ES-I3 (cell line): Measurements from ENCODE around the gene LYZ.
A peak's percentile ranks its signal among the peaks of the same experiment; 100 is the strongest.
"Not testable (repeated sequence)": the region's sequence is repeated elsewhere in the genome, so short reads cannot be mapped to it uniquely, and the experiment has no call there.

Experiments used
- H3K36me3 ChIP-seq: 2 replicates; pipeline ENCODE4 v1.6.1; 2013; ENCODE audit warnings: mild to moderate bottlenecking, low read length, control low read depth, moderate library complexity; ENCODE audit not compliant: insufficient read depth
- H3K4me1 ChIP-seq: 2 replicates; pipeline ENCODE4 v1.6.1; 2013; ENCODE audit warnings: mild to moderate bottlenecking, control low read depth, low read length; ENCODE audit not compliant: insufficient read depth
- H3K9ac ChIP-seq: 2 replicates; pipeline ENCODE4 v1.6.1; 2013; ENCODE audit warnings: low read depth, mild to moderate bottlenecking, low read length, moderate library complexity
- H3K9me3 ChIP-seq: 2 replicates; pipeline ENCODE4 v1.6.1; 2013; ENCODE audit warnings: mild to moderate bottlenecking, low read length, moderate library complexity; ENCODE audit not compliant: control insufficient read depth, insufficient read depth

LYZ gene

GRCh38 chr12:69348162-69348938, at the start of gene LYZ:
Gene LYZ, plus strand, starts transcription at chr12:69348381. Its CDS starts 28 bp downstream, at chr12:69348409.
- H3K36me3 ChIP-seq, result no peaks in the 10 kb centered on the region
- no peaks in the 10 kb centered on the region for H3K9me3 ChIP-seq
- H3K9ac ChIP-seq, result no peak within 1 kb of the TSS
- no peaks in the 10 kb centered on the region for H3K4me1 ChIP-seq

DNA sequence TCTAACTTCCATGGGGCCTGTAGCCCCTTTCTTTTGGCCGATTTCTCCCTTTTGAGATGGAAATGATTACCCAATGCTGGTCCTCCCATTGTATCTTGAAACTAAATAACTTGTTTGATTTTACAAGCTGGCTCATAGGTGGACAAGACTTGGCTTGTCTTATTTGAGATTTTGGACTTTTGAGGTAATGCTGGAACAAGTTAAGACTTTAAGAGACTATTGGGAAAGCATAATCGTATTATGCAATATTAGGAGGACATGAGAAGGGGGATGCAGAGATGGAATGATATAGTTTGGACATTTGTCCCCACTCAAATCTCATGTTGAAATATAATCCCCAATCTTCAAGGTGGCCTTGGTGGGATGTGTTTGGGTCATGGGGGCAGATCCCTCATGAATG, 49.2 kb upstream of the LYZ start:
- Histone ChIP-seq H3K9ac (no peak overlapping the region), H3K4me1 (no peaks in the 10 kb centered on the region), H3K9me3 (0 out of 2 replicates have a peak, but pooled peaks cover under 1% of the 10 kb centered on the region), H3K36me3 (no peaks in the 10 kb centered on the region)

DNA sequence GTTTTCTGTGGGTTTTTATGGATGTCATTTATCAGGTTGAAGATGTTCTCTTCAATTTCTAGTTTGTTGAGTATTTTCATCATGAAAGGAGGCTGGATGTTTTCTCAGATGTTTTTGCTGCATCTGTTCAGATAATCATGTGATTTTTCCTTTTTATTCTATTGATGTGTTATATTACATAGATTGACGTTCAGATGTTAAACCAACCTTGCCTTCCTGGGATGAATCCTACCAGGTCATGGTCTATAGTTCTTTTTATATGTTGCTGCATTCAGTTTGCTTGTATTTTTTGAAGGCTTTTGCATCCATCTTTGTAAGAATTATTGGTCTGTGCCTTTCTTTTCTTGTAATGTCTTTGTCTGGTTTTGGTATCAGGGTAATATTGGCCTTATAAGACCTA, 43.9 kb upstream of the LYZ start:
- Histone ChIP-seq H3K9me3 (peaks cover 6% of the 10 kb centered on the region; the same call in 1 of the 2 replicates), H3K4me1 (no peaks in the 10 kb centered on the region), H3K9ac (no peak overlapping the region), H3K36me3 (no peaks in the 10 kb centered on the region)

DNA sequence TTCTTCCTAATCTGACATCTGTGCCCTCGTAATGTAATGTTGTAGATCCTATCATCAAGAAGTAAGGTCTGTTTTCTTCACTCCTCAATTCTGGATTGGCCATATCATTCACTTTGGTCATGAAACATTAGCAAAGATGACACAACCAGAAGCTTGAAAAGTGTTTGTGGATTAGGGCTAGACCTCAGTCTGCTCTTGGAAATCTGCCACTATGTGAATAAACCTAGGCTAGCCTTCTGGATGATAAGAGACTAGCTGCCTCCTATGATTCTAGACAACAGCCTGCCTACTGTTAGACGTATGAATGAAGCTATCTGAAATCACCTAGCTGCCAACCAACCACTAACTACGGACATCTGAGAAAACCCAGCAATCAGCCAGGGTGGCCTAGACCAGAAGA, 38.7 kb upstream of the LYZ start:
- Histone ChIP-seq H3K9ac (no peak overlapping the region), H3K4me1 (no peaks in the 10 kb centered on the region), H3K36me3 (no peaks in the 10 kb centered on the region), H3K9me3 (peaks cover under 1% of the 10 kb centered on the region; the same call in 1 of the 2 replicates)

GRCh38 chr12:69313209-69313608, 35.0 kb upstream of the LYZ start:
- no peaks in the 10 kb centered on the region for H3K4me1 ChIP-seq
- H3K9ac ChIP-seq, result no peak overlapping the region
- no peaks in the 10 kb centered on the region for H3K36me3 ChIP-seq
- H3K9me3 ChIP-seq, result 0 out of 2 replicates have a peak, but pooled peaks cover 3% of the 10 kb centered on the region

DNA sequence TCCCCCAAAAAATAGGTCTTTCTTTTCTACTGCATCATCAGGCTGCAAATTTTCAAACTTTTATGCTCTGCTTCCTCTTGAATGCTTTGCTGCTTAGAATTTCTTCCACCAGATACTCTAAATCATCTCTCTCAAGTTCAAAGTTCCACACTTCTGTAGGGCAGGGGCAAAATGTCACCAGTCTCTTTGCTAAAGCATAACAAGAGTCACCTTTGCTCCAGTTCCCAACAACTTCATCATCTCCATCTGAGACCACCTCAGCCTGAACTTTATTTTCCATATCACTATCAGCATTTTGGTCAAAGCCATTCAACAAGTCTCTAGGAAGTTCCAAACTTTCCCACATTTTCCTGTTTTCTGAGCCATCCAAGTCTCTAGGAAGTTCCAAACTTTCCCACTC, 31.4 kb upstream of the LYZ start:
- H3K4me1 ChIP-seq, H3K9ac ChIP-seq, H3K36me3 ChIP-seq, H3K9me3 ChIP-seq: not testable (repeated sequence)

- not testable (repeated sequence) for H3K9ac ChIP-seq, H3K4me1 ChIP-seq, H3K9me3 ChIP-seq, H3K36me3 ChIP-seq
Measured at GRCh38 chr12:69317233-69317632, 30.9 kb upstream of the LYZ start.

DNA sequence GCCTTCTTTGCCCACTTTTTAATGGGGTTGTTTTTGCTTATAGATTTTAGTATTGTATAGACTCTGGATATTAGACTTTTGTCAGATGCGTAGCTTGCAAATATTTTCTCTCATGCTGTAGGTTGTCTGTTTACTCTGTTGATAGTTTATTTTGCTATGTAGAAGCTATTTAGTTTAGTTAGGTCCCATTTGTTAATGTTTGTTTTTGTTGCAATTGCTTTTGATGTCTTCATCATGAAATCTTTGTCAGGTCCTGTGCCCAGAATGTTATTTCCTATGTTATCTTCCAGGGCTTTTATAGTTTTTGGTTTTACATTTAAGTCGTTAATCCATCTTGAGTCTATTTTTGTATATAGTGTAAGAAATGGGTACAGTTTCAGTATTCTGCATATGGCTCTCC, 30.0 kb upstream of the LYZ start:
- H3K36me3 ChIP-seq, result no peaks in the 10 kb centered on the region
- H3K9ac ChIP-seq, result no peak overlapping the region
- H3K4me1 ChIP-seq, result peaks cover 4% of the 10 kb centered on the region; the same call in 1 of the 2 replicates
- H3K9me3 ChIP-seq, result 0 out of 2 replicates have a peak, but pooled peaks cover 6% of the 10 kb centered on the region

GRCh38 chr12:69321351-69321750, 26.8 kb upstream of the LYZ start:
- H3K9ac ChIP-seq, result no peak overlapping the region
- no peaks in the 10 kb centered on the region for H3K36me3 ChIP-seq
- 0 out of 2 replicates have a peak, but pooled peaks cover 6% of the 10 kb centered on the region for H3K9me3 ChIP-seq

GRCh38 chr12:69324797-69325466, 23.2 kb upstream of the LYZ start:
- peaks cover 16% of the 10 kb centered on the region; the same call in 1 of the 2 replicates for H3K4me1 ChIP-seq
- H3K9me3 ChIP-seq, result no peaks in the 10 kb centered on the region
- H3K9ac ChIP-seq, result no peak overlapping the region
- no peaks in the 10 kb centered on the region for H3K36me3 ChIP-seq

More at GRCh38 chr12:69321351-69321750, 26.8 kb upstream of the LYZ start:
- H3K4me1 ChIP-seq, result peaks cover 4% of the 10 kb centered on the region; the same call in 1 of the 2 replicates

DNA sequence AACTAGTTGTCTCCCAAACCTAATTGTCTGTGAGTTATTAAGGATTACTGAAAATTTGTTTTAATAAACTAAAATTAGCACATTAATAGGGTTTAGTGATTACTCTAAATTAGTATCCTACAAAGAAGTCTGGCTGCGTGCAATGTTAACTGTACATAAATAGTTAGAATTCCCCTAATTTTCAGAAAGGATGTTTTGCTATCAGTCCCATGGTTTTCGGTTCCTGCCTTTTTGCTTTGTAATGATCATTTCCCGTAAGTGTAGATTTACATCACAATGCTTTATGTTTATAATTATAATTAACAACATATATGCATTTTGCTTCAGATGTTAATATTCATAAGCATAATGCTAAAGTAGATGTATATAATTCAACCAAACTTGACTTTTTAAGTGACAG, 19.8 kb upstream of the LYZ start:
- H3K4me1 ChIP-seq, result peaks cover 22% of the 10 kb centered on the region
- H3K9me3 ChIP-seq, result no peaks in the 10 kb centered on the region
- H3K36me3 ChIP-seq, result no peaks in the 10 kb centered on the region
- H3K9ac ChIP-seq, result no peak overlapping the region

GRCh38 chr12:69329669-69330428, 18.3 kb upstream of the LYZ start:
- Histone ChIP-seq H3K9me3 (no peaks in the 10 kb centered on the region), H3K36me3 (no peaks in the 10 kb centered on the region), H3K4me1 (peaks cover 22% of the 10 kb centered on the region), H3K9ac (no peak overlapping the region)

DNA sequence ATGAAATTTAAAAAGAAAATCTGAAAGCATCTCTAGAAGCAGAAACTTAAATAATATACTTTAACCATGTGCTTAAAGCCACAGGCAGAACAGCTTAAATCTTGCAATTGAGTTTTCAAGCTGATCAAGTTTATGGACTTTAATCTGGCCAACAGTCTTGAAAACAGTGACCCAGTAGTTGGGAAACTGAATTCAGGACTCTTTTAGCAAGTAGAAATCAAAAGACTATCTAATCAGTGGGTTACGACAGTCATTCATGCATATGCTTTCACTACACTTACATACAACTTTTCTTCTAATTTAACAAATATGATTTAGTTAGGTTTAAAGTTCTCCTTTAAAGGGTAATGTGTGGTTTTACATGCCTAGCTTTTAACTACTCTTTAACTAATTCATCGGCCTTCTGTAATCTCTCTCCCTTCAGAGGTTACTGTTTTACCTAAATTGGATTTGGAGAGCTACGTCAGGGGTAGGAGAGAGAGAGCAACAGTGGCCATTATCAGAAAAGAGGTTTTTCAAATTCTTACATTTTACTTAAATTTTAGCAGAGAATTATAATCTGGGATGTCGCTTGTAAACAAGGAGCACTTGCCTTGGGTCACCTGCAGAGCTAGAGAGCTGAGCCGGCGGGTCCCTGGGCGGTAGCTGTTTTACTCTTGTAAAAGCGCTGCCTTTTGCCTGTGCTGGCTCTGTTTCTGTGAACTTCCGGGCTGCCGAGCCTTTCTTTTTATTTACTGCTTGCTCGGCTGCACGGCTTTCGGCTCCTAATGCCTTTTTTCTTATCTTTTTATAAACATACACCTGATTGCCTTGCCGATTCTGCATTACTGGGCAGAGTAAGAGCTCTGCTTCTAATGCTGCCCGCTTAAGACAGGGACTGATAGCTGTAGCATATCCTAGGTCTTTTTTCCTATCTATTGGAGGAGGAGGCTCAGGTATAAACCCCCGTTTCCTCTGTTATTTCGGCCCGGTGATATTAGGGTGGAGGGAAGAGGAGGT, 17.4 kb upstream of the LYZ start:
- Histone ChIP-seq H3K9me3 (no peaks in the 10 kb centered on the region), H3K36me3 (no peaks in the 10 kb centered on the region), H3K4me1 (peaks cover 22% of the 10 kb centered on the region), H3K9ac (peak overlapping the region; percentile 31; the same call in 1 of the 2 replicates)
